ENCODE results near the gene RAP1B.

RAP1B gene

GRCh38 chr12:68610370-68611093 lies at the start of gene RAP1B:
RAP1B (plus strand) TSS chr12:68610899; CDS start chr12:68648725, 37,826 bp downstream.
- DNase-seq: peak; percentile 91

- DNase-seq: no peak
Measured at GRCh38 chr12:68561830-68562229, 48.9 kb upstream of the RAP1B start.

DNA sequence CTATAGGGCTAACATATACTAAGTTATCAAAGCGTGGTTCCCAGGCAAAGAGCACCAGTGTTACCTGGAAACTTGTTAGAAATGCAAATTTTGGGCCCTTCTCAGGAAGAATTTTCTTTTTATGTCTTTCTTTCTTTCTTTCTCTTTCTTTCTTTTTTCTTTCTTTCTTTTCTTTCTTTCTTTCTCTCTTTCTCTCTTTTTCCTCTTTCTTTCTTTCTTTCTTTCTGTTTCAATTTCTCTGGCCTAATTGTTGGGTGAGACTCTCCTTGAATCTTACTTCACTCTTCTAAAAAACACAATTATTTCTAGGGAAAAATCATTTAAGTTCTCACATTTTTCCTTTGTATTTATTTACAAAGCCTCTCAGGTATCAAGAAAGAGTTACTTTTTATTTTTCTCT lies 46.5 kb upstream of the RAP1B start:
- DNase-seq: no peak

- DNase-seq: no peak
Measured at GRCh38 chr12:68565391-68565903, 45.3 kb upstream of the RAP1B start.

- no peak for DNase-seq
Measured at GRCh38 chr12:68568922-68569569, 41.7 kb upstream of the RAP1B start.

- DNase-seq: no peak
Measured at GRCh38 chr12:68572661-68573060, 38.0 kb upstream of the RAP1B start.

DNA sequence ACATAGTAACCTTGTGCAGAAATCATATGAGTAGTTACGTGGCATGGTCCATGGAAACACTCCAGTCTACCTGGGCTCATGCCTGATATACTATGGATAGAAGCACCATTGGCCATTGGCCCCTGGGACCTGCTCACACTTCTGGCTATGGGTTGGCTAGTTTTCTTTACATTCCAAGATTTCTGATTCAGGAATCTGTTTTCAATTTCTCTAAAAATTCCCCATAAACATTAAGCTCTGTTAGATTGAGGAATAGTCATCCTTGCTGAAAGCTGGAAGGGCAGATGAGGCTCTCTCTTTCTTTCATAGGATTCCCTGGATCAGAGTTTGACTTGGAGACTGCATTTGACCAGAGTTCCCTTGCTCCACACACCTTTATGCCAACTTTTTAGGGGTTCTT lies 37.3 kb upstream of the RAP1B start:
- no peak for DNase-seq

GRCh38 chr12:68577949-68578348 lies 32.8 kb upstream of the RAP1B start:
- no peak for DNase-seq

- DNase-seq: no peak
Measured at GRCh38 chr12:68578765-68579164, 31.9 kb upstream of the RAP1B start.

DNA sequence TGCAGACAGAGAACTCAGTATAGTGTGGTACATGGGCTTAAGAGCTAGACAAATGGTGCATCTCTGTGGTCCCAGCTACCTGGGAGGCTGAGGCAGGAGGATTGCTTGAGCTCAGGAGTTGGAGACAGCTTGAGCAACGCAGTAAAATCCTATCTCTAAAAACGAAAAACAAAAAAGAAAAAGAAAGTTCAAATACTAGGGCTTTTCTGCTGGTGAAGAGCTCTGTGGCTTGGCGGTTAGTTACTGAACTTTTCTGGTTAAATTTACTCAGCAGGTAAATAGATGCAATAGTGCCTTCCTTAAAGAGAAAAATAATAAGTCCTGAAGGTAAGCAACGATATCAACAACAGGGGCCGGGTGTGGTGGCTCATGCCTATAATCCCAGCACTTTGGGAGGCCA lies 31.4 kb upstream of the RAP1B start:
- DNase-seq: no peak

DNA sequence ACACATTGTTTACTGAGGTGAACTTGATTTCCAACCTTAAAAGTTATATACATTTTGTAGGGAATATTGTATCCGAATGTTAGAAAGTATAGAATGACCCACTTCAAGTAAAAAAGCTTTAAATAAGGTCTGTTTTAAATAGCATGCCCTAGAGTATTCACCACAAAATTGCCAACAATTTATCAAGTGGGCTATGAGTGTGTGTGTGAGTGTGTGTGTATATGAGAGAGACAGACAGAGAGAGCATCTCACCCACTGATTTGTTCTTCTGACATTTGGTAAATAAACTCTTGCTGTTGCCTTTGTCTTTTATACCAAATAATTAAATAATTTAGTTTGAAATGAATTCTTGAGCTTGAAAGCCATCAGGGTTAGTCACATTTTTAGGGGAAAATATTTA lies 29.8 kb upstream of the RAP1B start:
- DNase-seq: no peak

GRCh38 chr12:68581926-68582325 lies 28.8 kb upstream of the RAP1B start:
- DNase-seq: no peak

- no peak for DNase-seq
Measured at GRCh38 chr12:68585966-68586365, 24.7 kb upstream of the RAP1B start.

GRCh38 chr12:68587448-68587873 lies 23.2 kb upstream of the RAP1B start:
- DNase-seq: peak; percentile 6

DNA sequence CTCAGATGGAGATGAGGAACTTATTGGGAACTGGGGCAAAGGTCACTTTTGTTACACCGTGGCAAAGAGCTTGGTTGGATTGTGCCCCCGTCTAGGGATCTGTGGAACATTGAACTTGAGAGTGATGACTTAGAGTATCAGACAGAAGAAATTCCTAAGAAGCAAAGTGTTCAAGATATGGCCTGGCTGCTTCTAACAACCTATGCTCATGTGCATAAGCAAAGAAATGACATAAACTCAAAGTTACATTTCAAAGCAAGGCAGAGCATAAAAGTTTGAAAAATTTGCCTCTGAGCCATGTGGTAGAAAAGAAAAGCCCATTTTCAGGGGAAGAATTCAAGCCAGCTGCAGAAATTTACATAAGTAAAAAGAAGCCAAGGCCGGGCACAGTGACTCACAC lies 21.5 kb upstream of the RAP1B start:
- no peak for DNase-seq

DNA sequence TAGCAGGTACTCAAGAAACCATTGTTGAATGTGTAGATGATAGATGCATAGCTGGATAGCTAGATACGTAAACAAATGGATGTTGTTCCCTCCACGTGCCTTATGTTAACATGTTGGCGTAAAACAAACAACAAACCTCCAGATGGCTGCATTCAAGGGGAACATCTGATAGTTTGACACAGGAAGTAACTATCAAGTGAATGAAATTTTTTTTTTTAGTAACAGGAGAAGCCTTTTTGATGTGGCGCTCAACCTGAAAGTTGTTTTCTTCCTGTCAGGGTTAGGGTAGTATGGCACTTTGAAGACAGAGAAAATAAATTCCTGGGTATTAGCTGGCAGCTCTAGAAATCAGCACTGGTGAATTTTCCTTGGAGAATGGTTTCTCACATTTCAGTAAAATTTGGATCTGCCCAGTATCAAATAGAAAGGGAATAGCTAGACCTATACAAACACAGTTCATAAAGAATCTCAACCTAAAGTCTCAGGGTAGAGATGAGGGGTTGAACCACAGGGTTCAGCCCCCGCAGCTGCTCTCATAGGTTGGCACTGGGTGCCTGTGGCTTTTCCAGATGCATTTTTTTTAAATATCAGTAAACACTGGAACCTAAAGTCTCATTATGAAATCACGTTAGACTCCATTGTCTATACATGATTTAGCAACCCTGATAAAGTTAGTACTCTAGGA lies 18.8 kb upstream of the RAP1B start:
- DNase-seq: no peak

GRCh38 chr12:68595241-68595640 lies 15.5 kb upstream of the RAP1B start:
- DNase-seq: no peak

GRCh38 chr12:68601767-68602166 lies 8.9 kb upstream of the RAP1B start:
- no peak for DNase-seq

GRCh38 chr12:68602720-68603119 lies 8.0 kb upstream of the RAP1B start:
- DNase-seq: no peak

- no peak for DNase-seq
Measured at GRCh38 chr12:68608191-68608590, 2.5 kb upstream of the RAP1B start.

DNA sequence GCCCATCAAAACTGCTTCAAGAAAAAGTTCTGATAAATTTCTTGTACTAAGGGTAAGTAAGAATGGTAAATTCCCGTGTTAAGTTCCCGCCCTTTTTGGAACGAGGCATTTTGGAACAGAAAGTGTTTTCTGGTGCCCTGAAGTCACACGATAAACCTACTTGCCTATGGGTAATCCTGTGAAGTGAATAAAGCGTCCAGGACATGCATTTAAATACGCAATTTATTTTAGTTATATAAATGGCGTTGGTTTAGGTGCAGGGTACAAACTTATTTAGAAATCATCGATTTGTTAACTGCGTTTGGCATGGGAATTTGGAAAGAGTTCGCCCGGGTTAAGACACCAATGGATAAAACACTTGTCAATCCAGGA lies 715 bp upstream of the RAP1B start:
- DNase-seq: peak; percentile 55

- DNase-seq: peak; percentile 58
Measured at GRCh38 chr12:68611094-68611805, 551 bp downstream of the RAP1B start.

DNA sequence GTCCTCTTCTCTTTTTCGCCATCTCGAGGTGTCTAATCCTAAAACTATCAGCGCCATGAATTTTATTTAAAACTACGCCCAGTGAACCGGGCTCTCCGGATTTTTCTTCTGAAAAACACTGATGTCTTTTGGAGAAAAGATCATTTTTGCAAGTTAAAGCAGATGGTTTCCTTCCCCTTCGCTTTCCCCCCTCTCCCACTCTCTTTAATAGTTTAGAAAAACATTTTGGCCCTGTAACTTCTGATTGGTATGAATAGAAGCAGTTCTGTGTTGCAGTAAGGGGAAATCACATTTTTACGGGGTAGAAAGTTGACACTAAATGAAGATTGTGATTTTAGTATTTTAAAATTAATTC lies 1.1 kb downstream of the RAP1B start:
- no peak for DNase-seq

Data from NCI-H82 (cell line).